ENCODE data around the gene SPATA20.

DNA sequence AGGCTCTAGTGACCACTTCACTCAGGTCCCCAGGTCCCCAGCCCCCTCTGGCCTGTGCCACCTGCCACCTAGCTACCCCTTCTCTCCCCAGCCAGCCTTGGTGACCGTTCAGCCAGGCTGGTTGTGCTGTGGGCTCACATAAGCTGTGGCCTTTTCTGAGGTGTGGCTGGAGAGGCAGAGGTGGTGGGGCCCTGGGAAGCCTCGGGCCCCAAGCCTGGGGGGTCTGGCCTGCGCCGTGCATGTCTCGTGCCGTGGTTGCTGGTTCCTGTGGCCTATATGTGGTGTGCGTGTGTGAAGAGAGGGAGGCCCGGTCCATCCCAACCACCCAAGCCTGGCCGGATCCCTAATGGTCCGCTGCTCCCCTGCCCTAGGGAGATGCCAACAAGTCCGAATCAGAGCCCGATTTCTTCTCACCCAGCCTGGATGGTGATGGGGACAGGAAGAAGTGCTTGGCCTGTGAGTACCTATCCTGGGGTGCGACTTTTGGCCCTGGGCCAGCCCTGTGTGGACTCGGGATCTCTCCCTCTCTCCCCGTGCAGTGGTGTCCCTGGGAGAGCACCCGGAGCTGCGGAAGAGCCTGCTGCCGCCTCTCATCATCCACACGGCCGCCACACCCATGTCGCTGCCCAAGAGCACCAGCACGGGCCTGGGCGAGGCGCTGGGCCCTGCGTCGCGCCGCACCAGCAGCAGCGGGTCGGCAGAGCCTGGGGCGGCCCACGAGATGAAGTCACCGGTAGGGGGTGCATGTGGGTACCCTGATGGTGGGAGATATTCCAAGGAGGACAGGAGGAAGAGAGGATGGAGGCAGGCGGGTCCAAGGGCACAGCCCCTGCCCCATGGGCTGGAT lies 49.4 kb downstream of the SPATA20 start:
- TF ChIP-seq, protein P1, sequence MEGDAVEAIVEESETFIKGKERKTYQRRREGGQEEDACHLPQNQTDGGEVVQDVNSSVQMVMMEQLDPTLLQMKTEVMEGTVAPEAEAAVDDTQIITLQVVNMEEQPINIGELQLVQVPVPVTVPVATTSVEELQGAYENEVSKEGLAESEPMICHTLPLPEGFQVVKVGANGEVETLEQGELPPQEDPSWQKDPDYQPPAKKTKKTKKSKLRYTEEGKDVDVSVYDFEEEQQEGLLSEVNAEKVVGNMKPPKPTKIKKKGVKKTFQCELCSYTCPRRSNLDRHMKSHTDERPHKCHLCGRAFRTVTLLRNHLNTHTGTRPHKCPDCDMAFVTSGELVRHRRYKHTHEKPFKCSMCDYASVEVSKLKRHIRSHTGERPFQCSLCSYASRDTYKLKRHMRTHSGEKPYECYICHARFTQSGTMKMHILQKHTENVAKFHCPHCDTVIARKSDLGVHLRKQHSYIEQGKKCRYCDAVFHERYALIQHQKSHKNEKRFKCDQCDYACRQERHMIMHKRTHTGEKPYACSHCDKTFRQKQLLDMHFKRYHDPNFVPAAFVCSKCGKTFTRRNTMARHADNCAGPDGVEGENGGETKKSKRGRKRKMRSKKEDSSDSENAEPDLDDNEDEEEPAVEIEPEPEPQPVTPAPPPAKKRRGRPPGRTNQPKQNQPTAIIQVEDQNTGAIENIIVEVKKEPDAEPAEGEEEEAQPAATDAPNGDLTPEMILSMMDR (conservative IDR thresholded peaks at IDR 0.05; ENCODE audit: low read depth, low read length), result peak; percentile 34; the same call in 1 of the 2 replicates
- TF ChIP-seq POLR2A (IDR thresholded peaks at IDR 0.05; ENCODE audit: low read depth, low read length) (no peak), RFX5 (IDR thresholded peaks at IDR 0.05; ENCODE audit: low read depth, low read length) (no peak), BHLHE40 (IDR thresholded peaks at IDR 0.05; ENCODE audit: low read depth, low read length) (no peak), SMC3 (IDR thresholded peaks at IDR 0.05; ENCODE audit: low read depth, low read length) (no peak)
- TF ChIP-seq, protein P2, sequence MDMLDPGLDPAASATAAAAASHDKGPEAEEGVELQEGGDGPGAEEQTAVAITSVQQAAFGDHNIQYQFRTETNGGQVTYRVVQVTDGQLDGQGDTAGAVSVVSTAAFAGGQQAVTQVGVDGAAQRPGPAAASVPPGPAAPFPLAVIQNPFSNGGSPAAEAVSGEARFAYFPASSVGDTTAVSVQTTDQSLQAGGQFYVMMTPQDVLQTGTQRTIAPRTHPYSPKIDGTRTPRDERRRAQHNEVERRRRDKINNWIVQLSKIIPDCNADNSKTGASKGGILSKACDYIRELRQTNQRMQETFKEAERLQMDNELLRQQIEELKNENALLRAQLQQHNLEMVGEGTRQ (IDR thresholded peaks at IDR 0.05; ENCODE audit: low read depth, low read length), result no peak
